ENCODE results near the gene GBP3. TPM values are rescaled to one million over a fixed set of nuclear protein-coding genes. Genes with fewer than 3 reads are reported as not detected.
"Not testable (repeated sequence)": the region's sequence is repeated elsewhere in the genome, so short reads cannot be mapped to it uniquely, and the experiment has no call there.

Gene GBP3
- total and polyA plus RNA-seq, 2 of the 8 experiments (the other 6 are each of a cell fraction or from before 2014, with no cell fraction given), result not detected

- TF ChIP-seq RAD21 (IDR thresholded peaks at IDR 0.05 in 1 of 2, conservative IDR thresholded peaks at IDR 0.05 in 1 of 2; ENCODE audit: low read depth in 2 of 2, low read length in 2 of 2) (no peak), RXRA (IDR thresholded peaks at IDR 0.05; ENCODE audit: insufficient read depth, low read depth, low read length) (no peak)
These were observed 46.4 kb downstream of the GBP3 start (continued) for GRCh38 chr1:88976235-88976634.

DNA sequence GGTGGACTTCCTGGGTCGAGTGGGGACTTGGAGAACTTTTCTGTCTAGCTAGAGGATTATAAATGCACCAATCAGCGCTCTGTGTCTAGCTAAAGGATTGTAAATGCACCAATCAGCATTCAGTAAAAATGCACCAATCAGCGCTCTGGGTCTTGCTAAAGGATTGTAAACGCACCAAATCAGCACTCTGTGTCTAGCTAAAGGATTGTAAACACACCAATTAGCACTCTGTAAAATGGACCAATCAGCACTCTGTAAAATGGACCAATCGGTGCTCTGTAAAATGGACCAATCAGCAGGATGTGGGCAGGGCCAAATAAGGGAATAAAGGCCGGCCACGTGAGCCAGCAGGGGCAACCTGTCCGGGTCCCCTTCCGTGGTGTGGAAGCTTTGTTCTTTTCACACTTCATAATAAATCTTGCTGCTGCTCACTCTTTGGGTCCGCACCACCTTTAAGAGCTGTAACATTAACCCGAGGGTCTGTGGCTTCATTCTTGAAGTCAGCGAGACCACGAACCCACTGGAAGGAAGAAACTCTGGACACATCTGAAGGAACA is 48.0 kb downstream of the GBP3 start:
- not testable (repeated sequence) for H3K9ac ChIP-seq (replicated peaks in 1 of 4; ENCODE audit: extremely low read depth in 1 of 4, low read depth in 3 of 4, low read length in 3 of 4); H3K27me3 ChIP-seq (replicated peaks in 1 of 4; ENCODE audit: control insufficient read depth in 3 of 4, extremely low read depth in 1 of 4, insufficient read depth in 3 of 4, low read length in 3 of 4); H2BK5ac ChIP-seq (ENCODE audit: low read depth, low read length); H4K20me1 ChIP-seq (replicated peaks in 1 of 2; ENCODE audit: control insufficient read depth in 1 of 2, insufficient read depth in 2 of 2, low read length in 2 of 2); H3K4me2 ChIP-seq (ENCODE audit: insufficient read depth in 1 of 2, low read depth in 2 of 2, low read length in 2 of 2); H4K8ac ChIP-seq (ENCODE audit: extremely low read depth, insufficient read depth, low read length); H3K14ac ChIP-seq (ENCODE audit: insufficient read length); H2BK12ac ChIP-seq (ENCODE audit: low read depth, low read length); H2BK15ac ChIP-seq (ENCODE audit: low read length); H3K4me1 ChIP-seq (replicated peaks in 1 of 4; ENCODE audit: control insufficient read depth in 3 of 4, insufficient read depth in 4 of 4, low read length in 3 of 4); H4K5ac ChIP-seq (ENCODE audit: insufficient read length, low read depth, low read length); H3K23ac ChIP-seq (ENCODE audit: insufficient read length); H2BK20ac ChIP-seq (ENCODE audit: low read length); DNase-seq (ENCODE audit: low read depth in 1 of 2, low spot score in 2 of 2); H2AFZ ChIP-seq (ENCODE audit: low read length); H3K36me3 ChIP-seq (ENCODE audit: control insufficient read depth in 2 of 4, insufficient read depth in 4 of 4, low read length in 3 of 4); H2AK5ac ChIP-seq (ENCODE audit: low read depth, low read length); H3K4me3 ChIP-seq (ENCODE audit: extremely low read depth in 1 of 4, insufficient read depth in 2 of 4, low read depth in 3 of 4, low read length in 4 of 4); H3K27ac ChIP-seq (ENCODE audit: low read depth, low read length); H3K56ac ChIP-seq (replicated peaks; ENCODE audit: insufficient read length, low read depth, low read length); FAIRE-seq; H4K91ac ChIP-seq (replicated peaks; ENCODE audit: insufficient read length, low read length); H3K18ac ChIP-seq (ENCODE audit: extremely low read depth, low read length); H3K79me1 ChIP-seq (ENCODE audit: low read depth, low read length); H3K23me2 ChIP-seq (ENCODE audit: low read depth, low read length); H3K9me3 ChIP-seq (ENCODE audit: insufficient read depth in 2 of 2, low read depth in 1 of 2, low read length in 1 of 2); H2BK120ac ChIP-seq (replicated peaks; ENCODE audit: low read depth, low read length); H3K4ac ChIP-seq (replicated peaks; ENCODE audit: insufficient read length, low read depth, low read length)
- ChIA-PET POLR2A (ENCODE audit: partially characterized antibody) (interaction anchor here (0.8 kb wide), 1 partner anchor 10 kb away, joined by 3 read pairs; no protein-coding TSS in a partner anchor), CTCF (ENCODE audit: partially characterized antibody) (interaction anchor here (0.9 to 5.8 kb wide), 12 partner anchors 9 to 788 kb away, joined by 3 to 63 read pairs (median 5); no protein-coding TSS in a partner anchor)
- H3K79me2 ChIP-seq (ENCODE audit: control insufficient read depth in 1 of 2, insufficient read depth in 2 of 2, low read length in 2 of 2), result peaks cover 3 to 26% of the 10 kb centered on the region in 2 experiments; a peak in 2 of 4 replicates
- 77% methylated on average over 13 of the region's 13 CpGs; no CpG with 5 or more reads in 1 of the 2 experiments for WGBS, 2 experiments (ENCODE audit: extremely low coverage in 1 of 2, insufficient coverage in 1 of 2, insufficient read length in 1 of 2, insufficient replicate concordance in 2 of 2, low coverage in 1 of 2, low lambda C conversion rate in 2 of 2, missing lambda C conversion rate in 1 of 2)
